ENCODE data around the gene CDH7. TPM values are rescaled to one million over a fixed set of nuclear protein-coding genes. Genes with fewer than 3 reads are reported as not detected.

CDH7 gene, protein sequence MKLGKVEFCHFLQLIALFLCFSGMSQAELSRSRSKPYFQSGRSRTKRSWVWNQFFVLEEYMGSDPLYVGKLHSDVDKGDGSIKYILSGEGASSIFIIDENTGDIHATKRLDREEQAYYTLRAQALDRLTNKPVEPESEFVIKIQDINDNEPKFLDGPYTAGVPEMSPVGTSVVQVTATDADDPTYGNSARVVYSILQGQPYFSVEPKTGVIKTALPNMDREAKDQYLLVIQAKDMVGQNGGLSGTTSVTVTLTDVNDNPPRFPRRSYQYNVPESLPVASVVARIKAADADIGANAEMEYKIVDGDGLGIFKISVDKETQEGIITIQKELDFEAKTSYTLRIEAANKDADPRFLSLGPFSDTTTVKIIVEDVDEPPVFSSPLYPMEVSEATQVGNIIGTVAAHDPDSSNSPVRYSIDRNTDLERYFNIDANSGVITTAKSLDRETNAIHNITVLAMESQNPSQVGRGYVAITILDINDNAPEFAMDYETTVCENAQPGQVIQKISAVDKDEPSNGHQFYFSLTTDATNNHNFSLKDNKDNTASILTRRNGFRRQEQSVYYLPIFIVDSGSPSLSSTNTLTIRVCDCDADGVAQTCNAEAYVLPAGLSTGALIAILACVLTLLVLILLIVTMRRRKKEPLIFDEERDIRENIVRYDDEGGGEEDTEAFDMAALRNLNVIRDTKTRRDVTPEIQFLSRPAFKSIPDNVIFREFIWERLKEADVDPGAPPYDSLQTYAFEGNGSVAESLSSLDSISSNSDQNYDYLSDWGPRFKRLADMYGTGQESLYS
- 1 to 10 TPM in 3 of 10 donors, under 1 TPM in 7; 0.30 to 5.4 (median 0.86) TPM for polyA plus RNA-seq (ENCODE audit: insufficient read length in 10 of 10)
- long read RNA-seq, donor 1: 0 reads
- long read RNA-seq, donor 2: 0 reads
- long read RNA-seq, donor 3: 0 reads
- long read RNA-seq, donor 4, full-length matches to known transcripts: 1 of 1 reads
- long read RNA-seq, donor 4, partial matches to known transcripts: 0 of 1 reads
- long read RNA-seq, donor 4, other reads (novel, unspliced or antisense): 0 of 1 reads
- long read RNA-seq, donor 5: 0 reads
- long read RNA-seq, donor 6: 0 reads
- long read RNA-seq, donor 7: 0 reads
- long read RNA-seq, donor 8: 0 reads
- long read RNA-seq, donor 9: 0 reads

DNA sequence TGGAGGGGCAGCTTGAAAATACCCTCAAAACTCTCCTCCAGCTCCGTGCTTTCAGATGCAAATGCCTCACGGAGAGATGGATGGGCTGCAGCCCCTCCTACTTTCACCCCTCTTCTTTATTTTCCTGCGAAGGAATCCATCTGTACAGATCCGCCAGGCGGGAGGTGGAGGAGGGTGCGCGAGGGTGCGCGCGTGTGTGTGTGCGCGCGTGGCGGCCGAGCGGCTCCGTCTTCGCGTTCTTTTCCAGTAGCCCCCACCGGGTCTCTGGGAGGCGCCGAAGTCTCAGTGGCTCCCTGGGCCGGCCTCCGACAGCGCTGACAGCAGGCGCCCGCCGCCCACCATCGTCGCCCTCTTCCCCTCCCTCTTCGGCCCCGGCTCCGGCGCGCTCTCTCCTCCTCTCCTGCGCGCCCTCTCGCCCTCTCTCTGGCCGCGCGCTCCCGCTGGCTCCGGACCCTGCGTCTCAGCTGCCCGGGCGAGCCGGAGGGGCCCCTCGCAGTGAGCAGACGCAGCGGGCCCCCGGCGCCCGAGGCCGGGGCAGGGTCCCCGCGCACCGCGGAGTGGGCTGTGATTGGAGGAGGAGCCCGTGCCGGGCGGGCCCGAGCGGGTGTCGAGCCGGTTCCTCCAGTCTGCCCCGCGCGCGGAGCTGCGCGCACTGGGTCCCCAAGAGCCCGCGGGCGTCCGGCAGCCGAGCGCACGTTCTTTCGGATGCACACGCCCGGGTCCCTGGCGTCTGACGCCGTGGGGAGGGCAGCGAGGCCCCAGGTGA, at the start of gene CDH7:
CDH7 (plus strand) TSS at position 624 of the 766 bp plus-strand sequence. CDS start 11,831 bp downstream, outside the sequence.
- DNase-seq: peak; percentile 16 to 84 (median 51)

- no peak for DNase-seq
Measured at GRCh38 chr18:65704046-65704445, 46.8 kb upstream of the CDH7 start.

- DNase-seq: no peak
Measured at GRCh38 chr18:65706646-65707045, 44.2 kb upstream of the CDH7 start.

DNA sequence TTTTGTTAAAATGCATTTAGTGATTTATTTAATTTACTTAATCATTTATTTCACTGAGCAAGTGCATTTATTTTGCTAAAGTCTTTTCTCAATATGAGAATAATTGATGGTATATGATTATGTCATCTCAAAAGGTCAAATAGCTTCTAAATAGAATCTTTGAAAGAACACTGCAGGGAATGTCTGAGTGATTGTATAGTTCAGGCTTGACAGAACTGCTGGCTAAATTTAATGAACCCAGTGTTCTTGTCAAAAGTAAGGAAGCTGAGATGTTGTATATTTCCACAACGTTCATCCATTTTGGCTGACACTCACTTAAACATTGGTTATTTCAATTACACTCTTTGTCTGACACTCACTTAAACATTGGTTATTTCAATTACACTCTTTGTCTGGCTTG, 39.3 kb upstream of the CDH7 start:
- DNase-seq: no peak

GRCh38 chr18:65721619-65722018, 29.2 kb upstream of the CDH7 start:
- DNase-seq: peak in 1 of 3 donors; percentile 16

GRCh38 chr18:65725251-65726050, 25.4 kb upstream of the CDH7 start:
- no peak for DNase-seq

GRCh38 chr18:65735155-65735554, 15.7 kb upstream of the CDH7 start:
- no peak for DNase-seq

- peak in 1 of 3 donors; percentile 24 for DNase-seq
Measured at GRCh38 chr18:65737471-65737955, 13.3 kb upstream of the CDH7 start.

GRCh38 chr18:65746936-65747335, 3.9 kb upstream of the CDH7 start:
- no peak for DNase-seq

DNA sequence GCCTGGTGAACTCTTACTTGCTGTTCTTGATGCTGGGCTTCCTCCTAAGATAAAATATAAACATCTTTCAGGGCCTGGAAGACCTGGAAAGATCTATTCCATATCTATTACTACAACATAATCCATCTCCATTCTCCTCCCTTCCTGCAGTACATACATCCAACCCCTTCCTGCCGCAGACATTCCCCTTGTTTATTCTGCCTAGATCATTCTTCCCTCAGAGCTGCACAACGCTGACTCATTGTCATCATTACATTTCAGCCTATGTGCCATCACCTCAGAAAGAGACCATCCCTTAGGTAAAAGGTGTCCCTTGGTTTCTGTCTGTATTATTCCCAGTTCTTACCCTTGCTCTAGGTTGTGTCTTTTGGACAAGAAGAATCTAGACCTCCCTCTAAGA, 2.5 kb upstream of the CDH7 start:
- no peak for DNase-seq

GRCh38 chr18:65749841-65750240, 971 bp upstream of the CDH7 start:
- DNase-seq: peak in 1 of 3 donors; percentile 18

- no peak for DNase-seq
Measured at GRCh38 chr18:65751155-65752085, 608 bp downstream of the CDH7 start.

GRCh38 chr18:65752625-65753325, 2.0 kb downstream of the CDH7 start:
- DNase-seq: no peak

- peak in 2 of 3 donors; percentile 8 to 42 for DNase-seq
Measured at GRCh38 chr18:65753520-65753919, 2.7 kb downstream of the CDH7 start.

DNA sequence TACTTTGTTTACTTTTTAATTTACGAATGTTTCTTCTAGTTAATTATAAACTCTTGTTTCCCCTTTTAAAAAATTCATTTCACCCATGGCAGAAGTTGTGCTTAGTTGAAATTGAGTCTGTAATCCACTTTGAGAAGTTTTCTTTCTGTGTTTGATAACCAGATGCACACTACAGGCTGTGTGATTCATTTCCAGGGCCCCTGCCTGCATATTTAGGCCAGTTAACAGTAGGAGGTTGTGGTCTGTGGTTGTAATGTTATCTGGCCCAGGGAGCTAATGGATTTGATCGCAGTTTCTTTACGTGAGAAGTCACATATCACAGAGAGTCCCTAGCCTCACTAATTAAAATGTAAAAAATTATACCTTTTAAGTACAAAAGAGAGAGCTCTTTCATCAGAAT, 3.3 kb downstream of the CDH7 start:
- DNase-seq: peak in 1 of 3 donors; percentile 24

DNA sequence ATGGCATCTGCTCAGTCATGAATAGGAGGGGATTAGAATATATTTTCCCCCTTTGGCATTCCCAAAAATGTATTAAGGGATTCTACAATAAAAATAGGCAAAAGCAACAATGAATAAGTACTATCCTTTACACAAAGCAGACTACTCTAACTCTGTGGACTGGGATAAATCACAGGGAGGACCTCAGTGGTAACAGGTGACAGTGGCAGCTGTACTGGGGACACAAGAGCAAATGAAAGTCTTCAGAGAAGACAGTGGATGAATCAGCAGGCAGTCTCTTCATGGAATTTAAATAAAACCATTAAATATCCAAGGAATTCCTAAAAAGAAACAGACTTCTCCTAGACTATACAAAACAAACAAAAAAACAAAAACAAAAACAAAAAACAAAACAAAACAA, 4.8 kb downstream of the CDH7 start:
- DNase-seq: peak in 1 of 3 donors; percentile 11

- no peak for DNase-seq
Measured at GRCh38 chr18:65760457-65760856, 9.6 kb downstream of the CDH7 start.

DNA sequence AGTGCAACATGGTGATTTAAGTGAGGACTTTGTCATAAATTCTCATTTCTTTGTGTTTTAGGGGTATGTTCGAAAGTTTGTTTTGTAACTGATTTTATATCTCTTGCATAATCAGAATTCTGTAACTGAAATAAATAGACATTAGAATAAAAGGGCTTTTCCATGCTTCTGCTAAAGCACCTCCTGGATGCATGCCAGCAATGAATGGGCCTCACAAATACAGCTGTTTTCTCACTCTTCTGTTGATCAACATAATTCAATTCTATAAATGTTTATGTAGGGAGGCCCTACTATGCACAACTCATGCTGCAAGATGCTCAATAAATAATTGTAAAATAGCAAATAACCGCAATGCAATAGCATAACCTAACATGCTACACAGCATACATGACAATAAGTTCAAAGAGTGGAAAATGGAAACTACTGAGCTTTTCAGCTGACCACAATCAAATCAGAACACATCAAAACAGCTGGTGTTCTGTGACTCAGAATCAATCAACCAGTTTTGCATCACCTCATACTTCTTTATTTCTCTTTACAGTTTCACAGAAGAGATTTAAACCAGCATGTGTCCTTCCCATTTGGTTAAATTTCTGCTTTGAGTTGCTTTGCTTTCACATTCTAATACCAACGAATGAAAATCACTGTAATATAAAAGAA, 11.0 kb downstream of the CDH7 start:
- no peak for DNase-seq
